ENCODE measurements around the gene ADPRM. TPM values are rescaled to one million over a fixed set of nuclear protein-coding genes. Genes with fewer than 3 reads are reported as not detected.
A peak's percentile ranks its signal among the peaks of the same experiment; 100 is the strongest.

The ADPRM gene
- polyA plus RNA-seq, 1 donor (not counting 4 experiments of a cell fraction or from before 2014, with no cell fraction given) = 15.0 TPM

GRCh38 chr17:10743316-10744009 lies 46.1 kb downstream of the ADPRM start:
- H3K9me1 ChIP-seq (ENCODE audit: control insufficient read depth, extremely low read depth, insufficient read depth, low read length) = no peaks in the 10 kb centered on the region
- FAIRE-seq (no peak), DNase-seq (ENCODE audit: low read depth, low spot score) (no peak)
- no peak for TF ChIP-seq CTCF (optimal IDR thresholded peaks at IDR 0.05 in 1 of 3, IDR thresholded peaks at IDR 0.05 in 1 of 3, conservative IDR thresholded peaks at IDR 0.05 in 1 of 3; ENCODE audit: extremely low read depth in 1 of 3, insufficient read depth in 2 of 3, low read length in 3 of 3)
- TF ChIP-seq EZH2 (IDR thresholded peaks at IDR 0.05; ENCODE audit: low read length) = no peak
- peak overlapping the region; percentile 10 for H3K4me2 ChIP-seq (ENCODE audit: control insufficient read depth, extremely low read depth, insufficient read depth, low read depth, low read length)
- H4K20me1 ChIP-seq (ENCODE audit: control insufficient read depth, extremely low read depth, insufficient read depth, low read length) = no peaks in the 10 kb centered on the region
- H3K27ac ChIP-seq (ENCODE audit: control insufficient read depth, insufficient read depth, low read length) = no peak overlapping the region
- dilution Hi-C loops (cut with MboI; ENCODE audit: extremely low pct_ligation_motif_present, low sequenced_read_pairs) = no loop called here
- H3K27me3 ChIP-seq (ENCODE audit: control insufficient read depth, extremely low read depth, insufficient read depth, low read length) = peaks cover 14% of the 10 kb centered on the region
- H3K36me3 ChIP-seq (ENCODE audit: control insufficient read depth in 2 of 2, extremely low read depth in 1 of 2, insufficient read depth in 2 of 2, low read length in 2 of 2) = no peaks in the 10 kb centered on the region
- H3K4me3 ChIP-seq (ENCODE audit: control insufficient read depth in 2 of 3, extremely low read depth in 1 of 3, insufficient read depth in 2 of 3, low read depth in 1 of 3, low read length in 3 of 3) = no peak overlapping the region
- H2AFZ ChIP-seq (ENCODE audit: control insufficient read depth, low read length) = no peak overlapping the region
- peaks cover 10% of the 10 kb centered on the region for H3K4me1 ChIP-seq (ENCODE audit: control insufficient read depth, extremely low read depth, insufficient read depth, low read length)
- no peaks in the 10 kb centered on the region for H3K79me2 ChIP-seq (ENCODE audit: control insufficient read depth, insufficient read depth, low read length)
- H3K9me3 ChIP-seq (ENCODE audit: control insufficient read depth, low read depth, low read length) = no peaks in the 10 kb centered on the region
- no peak overlapping the region for H3K9ac ChIP-seq (ENCODE audit: control insufficient read depth, extremely low read depth, insufficient read depth, low read length)

DNA sequence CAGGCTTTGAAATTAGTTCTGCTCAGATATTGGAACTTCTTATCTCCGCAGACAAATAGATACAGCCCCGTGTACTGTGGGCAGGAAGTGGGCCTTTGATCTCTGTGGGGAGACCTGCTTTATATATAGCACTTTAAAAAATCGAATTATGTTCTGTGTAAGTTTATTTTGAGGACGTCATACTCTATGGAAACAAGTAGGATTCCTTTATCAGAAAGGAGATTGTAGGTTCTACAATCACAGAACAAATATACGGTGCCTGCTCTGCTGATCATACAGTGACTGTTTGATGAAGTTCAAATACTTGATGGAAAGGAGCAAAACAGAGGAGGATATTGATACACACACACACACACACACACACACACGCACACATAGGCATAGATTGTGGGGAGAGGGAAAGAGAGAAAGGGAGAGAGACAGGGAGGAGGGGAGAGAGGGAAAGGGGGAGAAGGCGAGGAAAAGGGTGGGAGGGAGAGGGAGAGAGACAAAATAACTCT lies 47.2 kb downstream of the ADPRM start:
- FAIRE-seq = no peak
- Histone ChIP-seq H3K27me3 (ENCODE audit: control insufficient read depth, extremely low read depth, insufficient read depth, low read length) (peaks cover 14% of the 10 kb centered on the region), H3K4me1 (ENCODE audit: control insufficient read depth, extremely low read depth, insufficient read depth, low read length) (peaks cover 10% of the 10 kb centered on the region), H3K27ac (ENCODE audit: control insufficient read depth, insufficient read depth, low read length) (no peak overlapping the region), H3K4me3 (ENCODE audit: control insufficient read depth in 2 of 3, extremely low read depth in 1 of 3, insufficient read depth in 2 of 3, low read depth in 1 of 3, low read length in 3 of 3) (no peak overlapping the region), H3K9ac (ENCODE audit: control insufficient read depth, extremely low read depth, insufficient read depth, low read length) (no peak overlapping the region), H3K4me2 (ENCODE audit: control insufficient read depth, extremely low read depth, insufficient read depth, low read depth, low read length) (no peak overlapping the region), H2AFZ (ENCODE audit: control insufficient read depth, low read length) (no peak overlapping the region), H3K9me1 (ENCODE audit: control insufficient read depth, extremely low read depth, insufficient read depth, low read length) (no peaks in the 10 kb centered on the region), H4K20me1 (ENCODE audit: control insufficient read depth, extremely low read depth, insufficient read depth, low read length) (no peaks in the 10 kb centered on the region), H3K36me3 (ENCODE audit: control insufficient read depth in 2 of 2, extremely low read depth in 1 of 2, insufficient read depth in 2 of 2, low read length in 2 of 2) (no peaks in the 10 kb centered on the region), H3K79me2 (ENCODE audit: control insufficient read depth, insufficient read depth, low read length) (no peaks in the 10 kb centered on the region), H3K9me3 (ENCODE audit: control insufficient read depth, low read depth, low read length) (no peaks in the 10 kb centered on the region)
- TF ChIP-seq CTCF (optimal IDR thresholded peaks at IDR 0.05 in 1 of 3, IDR thresholded peaks at IDR 0.05 in 1 of 3, conservative IDR thresholded peaks at IDR 0.05 in 1 of 3; ENCODE audit: extremely low read depth in 1 of 3, insufficient read depth in 2 of 3, low read length in 3 of 3) (no peak), EZH2 (IDR thresholded peaks at IDR 0.05; ENCODE audit: low read length) (no peak)
- DNase-seq (ENCODE audit: low read depth, low spot score) = no peak
- dilution Hi-C loops (cut with MboI; ENCODE audit: extremely low pct_ligation_motif_present, low sequenced_read_pairs) = no loop called here
